H1 (cell line): ENCODE data around the gene PID1.

ENCODE experiments used
- ASH2L ChIP-seq: fragments of 200-600, 300-600 bp; sonication (generic); IDR thresholded peaks from one replicate; pipeline ENCODE4 v1.7.1; 2017; ENCODE audit warnings: low read length
- JUND ChIP-seq: IDR thresholded peaks from 2 replicates; pipeline ENCODE4 v1.6.1; 2011; ENCODE audit warnings: mild to moderate bottlenecking, improper control_type of control experiment, low read length
- MAX ChIP-seq: IDR thresholded peaks from 2 replicates; pipeline ENCODE4 v1.6.1; 2012; ENCODE audit warnings: inconsistent platforms
- POLR2A ChIP-seq, 2 experiments: IDR thresholded peaks; 1 replicate in 1 of 2; 2 replicates in 1 of 2; pipeline ENCODE4 v1.6.1; 2011; ENCODE audit warnings: low read depth in 2 of 2, low read length in 2 of 2, mild to moderate bottlenecking in 2 of 2; ENCODE audit errors: control extremely low read depth in 1 of 2
- SIX5 ChIP-seq: IDR thresholded peaks from 2 replicates; pipeline ENCODE4 v1.6.1; 2011; ENCODE audit warnings: mild to moderate bottlenecking, low read depth, low read length

GRCh38 chr2:229196448-229196847, 74.6 kb downstream of the PID1 start:
- TF ChIP-seq ASH2L (no peak), JUND (no peak), MAX (no peak), SIX5 (no peak), POLR2A (IDR thresholded peaks at IDR 0.05; ENCODE audit: control extremely low read depth in 1 of 2, low read depth in 2 of 2, low read length in 2 of 2) (no peak)
